GM18526 (cell line): Measurements from ENCODE around the gene RAB11FIP4.

ENCODE experiments used
- POLR2A ChIP-seq: IDR thresholded peaks from 3 replicates; pipeline ENCODE4 v1.6.1; 2011; ENCODE audit not compliant: insufficient read length; ENCODE audit errors: extremely low read depth

RAB11FIP4 gene

GRCh38 chr17:31506517-31506916, 115.0 kb downstream of the RAB11FIP4 start:
- TF ChIP-seq POLR2A, result no peak

DNA sequence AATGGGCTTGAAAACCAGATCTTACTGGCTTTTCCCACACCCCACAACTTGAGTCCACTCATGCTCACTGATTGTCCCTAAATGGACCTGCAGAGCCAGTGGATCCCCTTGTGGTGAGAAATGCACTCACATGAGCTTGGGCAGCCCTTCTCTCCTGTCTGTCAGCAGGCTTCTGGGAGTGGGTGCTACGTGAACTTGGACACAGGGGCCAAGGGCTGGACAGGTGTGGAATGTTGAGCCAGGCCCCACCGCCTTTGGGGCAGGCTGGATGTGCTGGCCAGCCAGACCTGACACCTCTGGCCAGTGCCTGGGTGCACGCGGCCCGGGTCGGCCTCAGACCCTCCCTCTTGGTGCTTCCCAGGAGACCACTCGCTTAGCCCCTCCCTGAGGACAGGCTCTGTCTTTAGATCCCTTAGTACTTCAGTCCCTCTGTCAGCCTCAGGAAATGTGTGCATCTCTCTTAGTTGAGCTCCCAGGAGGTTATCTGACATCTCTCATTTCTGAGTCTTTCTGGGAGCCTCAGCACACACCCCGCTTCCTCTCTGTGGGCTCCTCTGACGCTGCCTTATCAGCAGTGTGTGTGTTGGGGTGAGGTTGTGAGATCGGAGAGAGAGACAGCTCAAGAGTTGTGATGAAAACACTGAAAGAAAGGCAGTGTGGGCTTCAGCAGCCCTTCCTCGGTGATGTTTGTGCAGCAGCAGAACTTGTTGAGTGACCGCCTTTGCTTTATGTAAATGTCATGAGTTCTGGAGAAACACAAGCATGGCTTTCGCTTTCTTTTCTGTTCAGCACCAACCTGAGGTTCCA, 117.0 kb downstream of the RAB11FIP4 start:
- no peak for TF ChIP-seq POLR2A

DNA sequence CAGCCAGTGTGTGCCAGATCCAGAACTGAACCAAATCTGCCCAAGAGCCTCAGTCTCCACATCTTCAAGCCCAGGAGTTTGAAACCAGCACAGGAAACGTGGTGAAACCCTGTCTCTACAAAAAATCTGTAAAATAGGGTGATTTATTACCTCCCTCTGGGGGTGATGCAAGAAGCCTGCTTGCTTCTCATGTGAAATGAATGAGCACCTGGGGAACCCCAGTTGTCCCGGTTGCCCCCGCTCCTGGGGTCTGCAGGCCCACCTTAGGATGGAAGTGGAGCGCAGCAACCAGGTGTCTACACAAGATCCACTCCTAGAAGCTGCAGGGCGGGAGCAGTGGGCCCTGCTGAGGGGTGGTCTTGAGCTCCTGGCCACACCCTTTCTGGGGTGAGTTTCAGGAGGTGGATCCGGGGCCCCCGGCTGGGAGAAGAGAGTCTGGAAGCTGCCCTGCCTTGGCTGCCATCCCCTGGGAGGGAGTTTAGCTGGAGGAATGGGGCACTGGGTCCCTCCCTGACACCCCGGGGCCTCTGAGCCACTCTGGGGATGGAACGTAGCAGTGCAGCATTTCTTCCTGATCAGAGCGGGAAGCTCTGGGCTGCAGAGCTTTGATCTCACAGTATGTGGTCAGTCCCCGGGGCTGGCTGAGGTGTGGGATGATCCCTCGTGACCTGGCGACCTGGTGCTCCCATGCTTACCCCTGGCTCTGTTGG, 117.8 kb downstream of the RAB11FIP4 start:
- no peak for TF ChIP-seq POLR2A

GRCh38 chr17:31509805-31510177, 118.3 kb downstream of the RAB11FIP4 start:
- TF ChIP-seq POLR2A, result no peak

GRCh38 chr17:31510308-31511194, 119.1 kb downstream of the RAB11FIP4 start:
- TF ChIP-seq POLR2A, result no peak

- TF ChIP-seq POLR2A, result no peak
Observed at GRCh38 chr17:31511195-31511578, 119.7 kb downstream of the RAB11FIP4 start.

GRCh38 chr17:31511580-31511979, 120.1 kb downstream of the RAB11FIP4 start:
- TF ChIP-seq POLR2A, result no peak

- no peak for TF ChIP-seq POLR2A
Observed at GRCh38 chr17:31512104-31512740, 120.7 kb downstream of the RAB11FIP4 start.

DNA sequence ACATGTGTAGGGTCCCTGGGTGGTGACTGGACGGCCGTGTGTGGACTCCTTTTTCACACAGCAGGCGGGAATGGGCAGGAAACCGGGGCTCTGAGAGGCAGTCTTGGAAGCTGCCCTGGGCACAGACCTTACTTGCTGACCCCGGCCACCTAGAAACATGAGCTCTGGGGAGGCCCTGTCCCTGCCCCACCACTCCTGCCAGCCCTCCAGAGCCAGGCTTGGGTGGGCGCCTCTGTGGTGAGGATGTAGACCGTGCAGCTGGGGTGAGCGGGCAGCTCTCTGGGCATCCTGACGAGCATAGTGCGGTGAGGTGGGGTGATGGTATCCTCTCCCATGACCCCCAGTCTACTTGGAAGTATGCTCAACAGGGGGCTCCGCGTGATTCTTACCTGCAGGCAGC, 121.3 kb downstream of the RAB11FIP4 start:
- TF ChIP-seq POLR2A, result no peak

GRCh38 chr17:31513731-31514427, 122.4 kb downstream of the RAB11FIP4 start:
- TF ChIP-seq POLR2A, result no peak

DNA sequence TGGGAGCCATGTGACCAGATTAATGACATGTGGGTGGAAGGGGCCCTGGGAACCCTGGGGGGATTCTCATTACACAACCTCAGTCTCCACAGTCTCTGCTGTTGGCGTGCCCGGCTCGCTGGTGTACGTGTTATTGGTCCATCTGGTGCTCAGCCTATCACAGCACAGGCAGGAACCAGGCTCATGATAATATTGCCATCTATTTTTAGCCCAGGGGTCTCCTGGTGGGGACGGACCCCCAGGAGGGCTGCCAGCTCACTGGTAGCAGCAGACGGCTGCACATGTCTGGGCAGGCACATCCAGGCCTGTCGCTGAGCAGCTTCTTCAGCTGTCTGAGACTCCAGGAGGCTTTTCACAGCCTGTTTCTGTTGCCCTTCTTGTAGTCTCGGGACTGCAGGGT, 123.8 kb downstream of the RAB11FIP4 start:
- TF ChIP-seq POLR2A, result no peak

DNA sequence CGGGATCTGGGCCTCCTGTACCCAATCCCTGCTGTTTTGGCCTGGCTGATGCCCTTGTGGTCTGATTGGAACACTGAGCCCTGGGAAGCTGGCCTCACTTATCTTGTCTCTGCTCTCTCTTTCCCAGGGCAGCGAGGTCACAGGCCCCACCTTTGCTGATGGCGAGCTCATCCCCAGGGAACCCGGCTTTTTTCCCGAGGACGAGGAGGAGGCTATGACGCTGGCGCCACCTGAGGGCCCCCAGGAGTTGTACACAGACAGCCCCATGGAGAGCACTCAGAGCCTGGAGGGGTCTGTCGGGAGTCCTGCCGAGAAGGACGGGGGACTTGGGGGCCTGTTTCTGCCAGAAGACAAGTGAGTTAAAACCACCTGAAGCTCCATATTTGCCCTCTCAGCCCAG, 126.0 kb downstream of the RAB11FIP4 start:
- TF ChIP-seq POLR2A, result no peak

GRCh38 chr17:31518478-31518877, 127.0 kb downstream of the RAB11FIP4 start:
- no peak for TF ChIP-seq POLR2A

DNA sequence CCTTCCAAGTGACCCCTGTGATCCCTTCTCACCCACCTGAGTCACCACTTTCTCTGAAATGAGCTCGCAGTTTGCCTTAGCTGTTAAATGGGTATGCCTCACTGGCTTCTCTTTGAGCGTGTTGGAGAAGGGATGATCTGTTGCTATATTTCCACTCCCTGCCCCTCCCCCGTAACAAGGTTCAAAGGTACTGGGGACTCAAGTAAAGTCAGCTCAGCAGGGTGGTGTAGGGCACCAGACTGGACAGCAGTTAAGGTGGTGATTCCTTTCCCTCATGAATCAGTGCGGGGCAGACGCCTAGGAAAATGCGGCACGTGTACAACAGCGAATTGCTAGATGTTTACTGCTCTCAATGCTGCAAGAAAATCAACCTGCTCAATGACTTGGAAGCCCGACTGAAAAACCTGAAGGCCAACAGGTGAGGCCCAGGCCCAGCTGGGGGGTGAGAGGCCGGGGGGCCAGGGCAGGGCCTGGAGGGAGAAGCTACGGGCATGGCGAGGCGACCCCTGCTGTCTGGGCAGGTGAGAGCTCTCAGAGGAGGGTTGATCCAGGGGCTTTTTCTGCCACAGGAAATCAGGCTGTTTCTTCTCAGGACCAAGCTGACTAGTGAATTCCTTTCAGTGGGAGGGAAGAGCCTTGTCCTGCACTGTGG, 130.3 kb downstream of the RAB11FIP4 start:
- TF ChIP-seq POLR2A, result no peak
